Liver (tissue), 9 donors: ENCODE measurements around the gene ERVFRD-1. TPM values are rescaled to one million over a fixed set of nuclear protein-coding genes. Genes with fewer than 3 reads are reported as not detected.

Experiments
- DNase-seq: peaks from one replicate; pipeline ENCODE4 v3.0.0-alpha.2; 2017; ENCODE audit warnings: low spot score
- H3K27ac ChIP-seq, 2 donors: one replicate each; pipeline ENCODE4 v1.7.0; 2013; ENCODE audit warnings: inconsistent platforms in 2 of 2, low read length in 2 of 2, control low read depth in 1 of 2, low read depth in 1 of 2, mild to moderate bottlenecking in 1 of 2
- H3K27me3 ChIP-seq, 4 donors: one replicate each; pipeline versions ENCODE4 v1.6.1 to v1.7.0; 2013; ENCODE audit warnings: low read length in 3 of 4, inconsistent platforms in 1 of 4, mild to moderate bottlenecking in 1 of 4, moderate library complexity in 1 of 4; ENCODE audit not compliant: control insufficient read depth in 4 of 4, insufficient read depth in 4 of 4
- H3K36me3 ChIP-seq, 4 donors: one replicate each; pipeline versions ENCODE4 v1.6.1 to v1.7.0; 2013; ENCODE audit warnings: low read length in 3 of 4, mild to moderate bottlenecking in 3 of 4, low read depth in 1 of 4, moderate library complexity in 1 of 4; ENCODE audit not compliant: control insufficient read depth in 4 of 4, insufficient read depth in 3 of 4
- H3K4me1 ChIP-seq, 4 donors: one replicate each; pipeline versions ENCODE4 v1.6.1 to v1.7.0; 2013; ENCODE audit warnings: low read length in 3 of 4, mild to moderate bottlenecking in 3 of 4, moderate library complexity in 1 of 4; ENCODE audit not compliant: control insufficient read depth in 4 of 4, insufficient read depth in 4 of 4
- H3K4me3 ChIP-seq, 3 donors: one replicate each; pipeline versions ENCODE4 v1.6.1 to v1.7.0; 2013; ENCODE audit warnings: low read length in 3 of 3, control low read depth in 1 of 3, low read depth in 1 of 3, mild to moderate bottlenecking in 1 of 3
- H3K9ac ChIP-seq, 2 donors: one replicate each; pipeline ENCODE4 v1.7.0; 2013; ENCODE audit warnings: low read length in 2 of 2, mild to moderate bottlenecking in 2 of 2, moderate library complexity in 2 of 2, control low read depth in 1 of 2, low read depth in 1 of 2
- H3K9me3 ChIP-seq, 4 donors: one replicate each; pipeline versions ENCODE4 v1.6.1 to v1.7.0; 2013; ENCODE audit warnings: low read length in 3 of 4; ENCODE audit not compliant: control insufficient read depth in 4 of 4
- EGR1 ChIP-seq, 2 donors: IDR thresholded peaks; 2 replicates each; pipeline ENCODE4 v1.6.1; 2016 to 2018; ENCODE audit warnings: antibody characterized with exemption in 2 of 2, low read depth in 2 of 2
- FOXA1 ChIP-seq: IDR thresholded peaks from 2 replicates; pipeline ENCODE4 v1.6.1; 2016; ENCODE audit warnings: antibody characterized with exemption
- FOXA2 ChIP-seq: IDR thresholded peaks from 2 replicates; pipeline ENCODE4 v1.6.1; 2016; ENCODE audit warnings: antibody characterized with exemption
- GABPA ChIP-seq, 2 donors: IDR thresholded peaks in 1 of 2; conservative IDR thresholded peaks in 1 of 2; 2 replicates each; pipeline ENCODE4 v1.6.1; 2016; ENCODE audit warnings: antibody characterized with exemption in 2 of 2, mild to moderate bottlenecking in 1 of 2, moderate library complexity in 1 of 2
- HNF4A ChIP-seq, 2 donors: conservative IDR thresholded peaks; 2 replicates each; pipeline ENCODE4 v1.6.1; 2016; ENCODE audit warnings: antibody characterized with exemption in 2 of 2, mild to moderate bottlenecking in 2 of 2
- HNF4G ChIP-seq: IDR thresholded peaks from 2 replicates; pipeline ENCODE4 v1.6.1; 2016; ENCODE audit warnings: antibody characterized with exemption
- JUND ChIP-seq, 2 donors: IDR thresholded peaks; 2 replicates each; pipeline ENCODE4 v1.6.1; 2016; ENCODE audit warnings: antibody characterized with exemption in 2 of 2
- RAD21 ChIP-seq, 2 donors: IDR thresholded peaks; 2 replicates each; pipeline ENCODE4 v1.6.1; 2016; ENCODE audit warnings: antibody characterized with exemption in 2 of 2, mild to moderate bottlenecking in 2 of 2
- RXRA ChIP-seq, 2 donors: IDR thresholded peaks; 2 replicates each; pipeline ENCODE4 v1.6.1; 2017 to 2018; ENCODE audit warnings: antibody characterized with exemption in 2 of 2, mild to moderate bottlenecking in 1 of 2
- SP1 ChIP-seq: IDR thresholded peaks from 2 replicates; pipeline ENCODE4 v1.6.1; 2018; ENCODE audit warnings: antibody characterized with exemption, mild to moderate bottlenecking
- TAF1 ChIP-seq: conservative IDR thresholded peaks from 2 replicates; pipeline ENCODE4 v1.6.1; 2016; ENCODE audit warnings: antibody characterized with exemption, mild to moderate bottlenecking
- WGBS: extraction: QIAGEN DNeasy Blood & Tissue Kit; methylation state at CpG from one replicate; pipeline ENCODE4 v1.1.7; 2013; 5-methylcytosine and 5-hydroxymethylcytosine counted together
- polyA plus RNA-seq, 2 donors: library from polyadenylated mRNA; stranded (reverse) in 1 of 2; unstranded in 1 of 2; fragments of 200-250 nt in 1 of 2; fragments of >200 nt in 1 of 2; fragmentation: Nextera tagmentation in 1 of 2; extraction: Ambion mirVana in 1 of 2; gene quantifications; one replicate each; pipeline versions ENCODE4 v1.2.1 to v1.2.3, GENCODE V29; 2013 to 2015
- total RNA-seq, 2 donors: library from RNA; depleted of rRNA; stranded (reverse); fragments of >200 nt; gene quantifications; one replicate each; pipeline ENCODE4 v1.2.3, GENCODE V29; 2014
- TF ChIP-seq, protein P1 (sequence below): fragments of 150-350 bp; IDR thresholded peaks from 2 replicates; pipeline ENCODE4 v1.5.1; 2017; ENCODE audit warnings: improper control_type of control experiment, low read depth, low read length; ENCODE audit not compliant: missing input control
- TF ChIP-seq, protein P2 (sequence below): IDR thresholded peaks from 2 replicates; pipeline ENCODE4 v1.6.1; 2016; ENCODE audit warnings: antibody characterized with exemption
- TF ChIP-seq, protein P3 (sequence below): IDR thresholded peaks from 2 replicates; pipeline ENCODE4 v1.6.1; 2016; ENCODE audit warnings: antibody characterized with exemption, mild to moderate bottlenecking
- TF ChIP-seq, protein P4 (sequence below): IDR thresholded peaks from 2 replicates; pipeline ENCODE4 v1.6.1; 2016; ENCODE audit warnings: antibody characterized with exemption
- TF ChIP-seq, protein P5 (sequence below): IDR thresholded peaks from 2 replicates; pipeline ENCODE4 v1.6.1; 2016; ENCODE audit warnings: antibody characterized with exemption
- donor health status: healthy.
- donor health status: healthy.
- donor health status: healthy.
- donor health status: healthy.
- donor health status: healthy.

The ERVFRD-1 gene
- total and polyA plus RNA-seq, 4 donors, result 0.07 to 0.28 (median 0.14) TPM; not detected in 1

DNA sequence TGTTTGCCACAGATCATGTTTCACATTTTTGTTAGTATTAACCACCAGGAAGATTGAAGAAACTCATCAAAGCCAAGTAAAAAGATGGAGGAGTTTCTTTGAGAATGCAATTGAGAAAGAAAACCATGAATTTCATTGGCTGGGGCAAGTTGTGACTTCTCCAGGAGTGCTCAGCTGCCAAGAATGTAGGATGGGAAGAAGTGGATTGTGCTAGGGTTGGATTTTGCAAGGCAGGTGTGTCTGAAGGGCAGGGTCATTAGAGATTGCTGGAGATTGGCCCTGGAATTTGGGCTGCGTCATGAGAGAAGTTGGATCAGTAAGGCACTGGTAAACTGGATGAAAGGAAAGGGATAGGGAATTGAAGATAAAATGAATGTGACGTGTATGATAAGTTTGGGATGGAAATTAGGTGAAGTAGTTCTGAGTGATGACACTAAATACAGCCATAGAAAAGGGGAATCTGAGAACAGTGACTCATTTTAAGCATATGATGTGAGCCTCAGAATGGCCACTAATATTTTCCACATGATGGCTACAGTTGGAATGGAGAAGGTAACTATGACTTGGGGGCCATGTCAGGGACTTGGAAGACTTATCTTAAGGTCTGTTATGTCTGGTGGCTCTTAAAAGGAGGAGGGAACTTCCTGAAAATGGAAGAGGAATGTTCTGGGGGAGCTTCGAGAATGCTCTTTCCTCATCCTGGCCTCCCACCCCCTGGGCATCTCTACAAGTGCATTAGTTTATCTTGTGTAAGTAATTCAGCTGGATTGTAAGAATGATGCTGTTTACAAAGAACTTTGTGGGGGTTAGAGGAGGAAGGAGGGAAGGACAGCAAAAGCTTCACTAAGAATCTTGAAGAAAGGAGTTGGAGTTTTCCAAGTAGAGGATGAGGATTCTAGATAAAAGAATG is 27.8 kb upstream of the ERVFRD-1 start:
- Histone ChIP-seq H3K36me3 (peaks cover 0 to 14% (median 7%) of the 10 kb centered on the region in 4 donors), H3K9ac (no peak overlapping the region), H3K4me3 (no peak overlapping the region), H3K9me3 (no peaks in the 10 kb centered on the region), H3K27ac (no peak overlapping the region), H3K27me3 (no peaks in the 10 kb centered on the region), H3K4me1 (no peaks in the 10 kb centered on the region)
- no peak for DNase-seq
- 93% methylated on average over 3 of the region's 3 CpGs for WGBS
- TF ChIP-seq FOXA2 (no peak), JUND (IDR thresholded peaks at IDR 0.05) (no peak), RXRA (IDR thresholded peaks at IDR 0.05) (no peak), HNF4G (no peak), GABPA (IDR thresholded peaks at IDR 0.05 in 1 of 2, conservative IDR thresholded peaks at IDR 0.05 in 1 of 2) (no peak), FOXA1 (no peak), TAF1 (no peak), RAD21 (IDR thresholded peaks at IDR 0.05) (no peak), EGR1 (IDR thresholded peaks at IDR 0.05; ENCODE audit: low read depth in 2 of 2) (no peak), SP1 (no peak), HNF4A (conservative IDR thresholded peaks at IDR 0.05) (no peak)
- TF ChIP-seq, protein P1, sequence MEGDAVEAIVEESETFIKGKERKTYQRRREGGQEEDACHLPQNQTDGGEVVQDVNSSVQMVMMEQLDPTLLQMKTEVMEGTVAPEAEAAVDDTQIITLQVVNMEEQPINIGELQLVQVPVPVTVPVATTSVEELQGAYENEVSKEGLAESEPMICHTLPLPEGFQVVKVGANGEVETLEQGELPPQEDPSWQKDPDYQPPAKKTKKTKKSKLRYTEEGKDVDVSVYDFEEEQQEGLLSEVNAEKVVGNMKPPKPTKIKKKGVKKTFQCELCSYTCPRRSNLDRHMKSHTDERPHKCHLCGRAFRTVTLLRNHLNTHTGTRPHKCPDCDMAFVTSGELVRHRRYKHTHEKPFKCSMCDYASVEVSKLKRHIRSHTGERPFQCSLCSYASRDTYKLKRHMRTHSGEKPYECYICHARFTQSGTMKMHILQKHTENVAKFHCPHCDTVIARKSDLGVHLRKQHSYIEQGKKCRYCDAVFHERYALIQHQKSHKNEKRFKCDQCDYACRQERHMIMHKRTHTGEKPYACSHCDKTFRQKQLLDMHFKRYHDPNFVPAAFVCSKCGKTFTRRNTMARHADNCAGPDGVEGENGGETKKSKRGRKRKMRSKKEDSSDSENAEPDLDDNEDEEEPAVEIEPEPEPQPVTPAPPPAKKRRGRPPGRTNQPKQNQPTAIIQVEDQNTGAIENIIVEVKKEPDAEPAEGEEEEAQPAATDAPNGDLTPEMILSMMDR, result no peak
- TF ChIP-seq, protein P2, sequence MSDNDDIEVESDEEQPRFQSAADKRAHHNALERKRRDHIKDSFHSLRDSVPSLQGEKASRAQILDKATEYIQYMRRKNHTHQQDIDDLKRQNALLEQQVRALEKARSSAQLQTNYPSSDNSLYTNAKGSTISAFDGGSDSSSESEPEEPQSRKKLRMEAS, result no peak
- TF ChIP-seq, protein P3, sequence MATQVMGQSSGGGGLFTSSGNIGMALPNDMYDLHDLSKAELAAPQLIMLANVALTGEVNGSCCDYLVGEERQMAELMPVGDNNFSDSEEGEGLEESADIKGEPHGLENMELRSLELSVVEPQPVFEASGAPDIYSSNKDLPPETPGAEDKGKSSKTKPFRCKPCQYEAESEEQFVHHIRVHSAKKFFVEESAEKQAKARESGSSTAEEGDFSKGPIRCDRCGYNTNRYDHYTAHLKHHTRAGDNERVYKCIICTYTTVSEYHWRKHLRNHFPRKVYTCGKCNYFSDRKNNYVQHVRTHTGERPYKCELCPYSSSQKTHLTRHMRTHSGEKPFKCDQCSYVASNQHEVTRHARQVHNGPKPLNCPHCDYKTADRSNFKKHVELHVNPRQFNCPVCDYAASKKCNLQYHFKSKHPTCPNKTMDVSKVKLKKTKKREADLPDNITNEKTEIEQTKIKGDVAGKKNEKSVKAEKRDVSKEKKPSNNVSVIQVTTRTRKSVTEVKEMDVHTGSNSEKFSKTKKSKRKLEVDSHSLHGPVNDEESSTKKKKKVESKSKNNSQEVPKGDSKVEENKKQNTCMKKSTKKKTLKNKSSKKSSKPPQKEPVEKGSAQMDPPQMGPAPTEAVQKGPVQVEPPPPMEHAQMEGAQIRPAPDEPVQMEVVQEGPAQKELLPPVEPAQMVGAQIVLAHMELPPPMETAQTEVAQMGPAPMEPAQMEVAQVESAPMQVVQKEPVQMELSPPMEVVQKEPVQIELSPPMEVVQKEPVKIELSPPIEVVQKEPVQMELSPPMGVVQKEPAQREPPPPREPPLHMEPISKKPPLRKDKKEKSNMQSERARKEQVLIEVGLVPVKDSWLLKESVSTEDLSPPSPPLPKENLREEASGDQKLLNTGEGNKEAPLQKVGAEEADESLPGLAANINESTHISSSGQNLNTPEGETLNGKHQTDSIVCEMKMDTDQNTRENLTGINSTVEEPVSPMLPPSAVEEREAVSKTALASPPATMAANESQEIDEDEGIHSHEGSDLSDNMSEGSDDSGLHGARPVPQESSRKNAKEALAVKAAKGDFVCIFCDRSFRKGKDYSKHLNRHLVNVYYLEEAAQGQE, result no peak
- TF ChIP-seq, protein P4, sequence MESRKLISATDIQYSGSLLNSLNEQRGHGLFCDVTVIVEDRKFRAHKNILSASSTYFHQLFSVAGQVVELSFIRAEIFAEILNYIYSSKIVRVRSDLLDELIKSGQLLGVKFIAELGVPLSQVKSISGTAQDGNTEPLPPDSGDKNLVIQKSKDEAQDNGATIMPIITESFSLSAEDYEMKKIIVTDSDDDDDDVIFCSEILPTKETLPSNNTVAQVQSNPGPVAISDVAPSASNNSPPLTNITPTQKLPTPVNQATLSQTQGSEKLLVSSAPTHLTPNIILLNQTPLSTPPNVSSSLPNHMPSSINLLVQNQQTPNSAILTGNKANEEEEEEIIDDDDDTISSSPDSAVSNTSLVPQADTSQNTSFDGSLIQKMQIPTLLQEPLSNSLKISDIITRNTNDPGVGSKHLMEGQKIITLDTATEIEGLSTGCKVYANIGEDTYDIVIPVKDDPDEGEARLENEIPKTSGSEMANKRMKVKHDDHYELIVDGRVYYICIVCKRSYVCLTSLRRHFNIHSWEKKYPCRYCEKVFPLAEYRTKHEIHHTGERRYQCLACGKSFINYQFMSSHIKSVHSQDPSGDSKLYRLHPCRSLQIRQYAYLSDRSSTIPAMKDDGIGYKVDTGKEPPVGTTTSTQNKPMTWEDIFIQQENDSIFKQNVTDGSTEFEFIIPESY, result no peak
- TF ChIP-seq, protein P5, sequence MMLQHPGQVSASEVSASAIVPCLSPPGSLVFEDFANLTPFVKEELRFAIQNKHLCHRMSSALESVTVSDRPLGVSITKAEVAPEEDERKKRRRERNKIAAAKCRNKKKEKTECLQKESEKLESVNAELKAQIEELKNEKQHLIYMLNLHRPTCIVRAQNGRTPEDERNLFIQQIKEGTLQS, result no peak
